Testis (tissue), 3 donors: ENCODE data around the gene SLC6A9. TPM values are rescaled to one million over a fixed set of nuclear protein-coding genes. Genes with fewer than 3 reads are reported as not detected.

Experiments
- DNase-seq: peaks from one replicate; pipeline ENCODE4 v3.0.0-alpha.2; 2019
- H3K27ac ChIP-seq, 2 donors: fragments of 200-600 bp; sonication (generic); one replicate each; pipeline ENCODE4 v1.5.1; 2019
- H3K27me3 ChIP-seq: fragments of 200-600 bp; sonication (generic); one replicate; pipeline ENCODE4 v1.5.1; 2019
- H3K36me3 ChIP-seq: fragments of 200-600 bp; sonication (generic); one replicate; pipeline ENCODE4 v1.5.1; 2017; ENCODE audit warnings: low read depth; ENCODE audit errors: missing control alignments
- H3K4me1 ChIP-seq: fragments of 200-600 bp; sonication (generic); one replicate; pipeline ENCODE4 v1.5.1; 2019
- H3K4me3 ChIP-seq, 2 donors: fragments of 200-600 bp; sonication (generic); one replicate each; pipeline ENCODE4 v1.5.1; 2017 to 2019
- H3K9me3 ChIP-seq: fragments of 200-600 bp; sonication (generic); one replicate; pipeline ENCODE4 v1.5.1; 2017
- CTCF ChIP-seq, 3 experiments: fragments of 450-650 bp in 2 of 3; fragments of 200-600 bp in 1 of 3; sonication (generic) in 1 of 3; IDR thresholded peaks; one replicate each; pipeline ENCODE4 v1.5.1; 2016 to 2019; ENCODE audit warnings: antibody characterized with exemption in 3 of 3, mild to moderate bottlenecking in 2 of 3, moderate library complexity in 1 of 3
- POLR2A ChIP-seq: fragments of 450-650 bp; IDR thresholded peaks from one replicate; pipeline ENCODE4 v1.6.1; 2017; ENCODE audit warnings: antibody characterized with exemption, mild to moderate bottlenecking, moderate library complexity
- WGBS, 2 donors: methylation state at CpG; one replicate each; pipeline ENCODE4 v1.1.5; 2018; 5-methylcytosine and 5-hydroxymethylcytosine counted together
- intact Hi-C: fragments of 100-400 bp; cut with DNase I; formaldehyde crosslinking; loops from one replicate; pipeline ENCODE4 v1.15.1; 2023; ENCODE audit warnings: low total_unique reads
- polyA plus RNA-seq: library from polyadenylated mRNA; stranded (reverse); fragments of 350-450 nt; fragmentation: Illumina TruSeq; extraction: RNeasy Lipid Tissue Mini Kit (QIAGEN cat#74804); gene quantifications from one replicate; pipeline ENCODE4 v1.2.3, GENCODE V29; 2014; ENCODE audit warnings: low read depth, low replicate concordance; ENCODE audit not compliant: insufficient read depth
- total RNA-seq, 2 donors: library from RNA; depleted of rRNA; stranded (reverse); fragments of >200 nt; gene quantifications; one replicate each; pipeline ENCODE4 v1.2.3, GENCODE V29; 2016

SLC6A9 gene
- total and polyA plus RNA-seq, 3 donors from 2014 or later, result 1.2 to 2.3 (median 1.7) TPM

- no peak for DNase-seq
- intact Hi-C loops, result no loop called here
- H3K27ac ChIP-seq, result no peak overlapping the region
- peaks cover 18% of the 10 kb centered on the region for H3K4me1 ChIP-seq
- no peaks in the 10 kb centered on the region for H3K36me3 ChIP-seq
- no peaks in the 10 kb centered on the region for H3K27me3 ChIP-seq
- WGBS, 2 donors, result 66 to 78% methylated on average over 3 of the region's 3 CpGs
- TF ChIP-seq CTCF (IDR thresholded peaks at IDR 0.05) (no peak), POLR2A (no peak)
- no peak overlapping the region for H3K4me3 ChIP-seq
- H3K9me3 ChIP-seq, result no peaks in the 10 kb centered on the region
Measured at GRCh38 chr1:44071461-44071860, 40.2 kb upstream of the SLC6A9 start.

GRCh38 chr1:44068442-44068921 lies 37.2 kb upstream of the SLC6A9 start:
- H3K9me3 ChIP-seq, result no peaks in the 10 kb centered on the region
- H3K36me3 ChIP-seq, result no peaks in the 10 kb centered on the region
- peak overlapping the region in 1 of 2 donors; percentile 17 for H3K27ac ChIP-seq
- H3K4me1 ChIP-seq, result peaks cover 18% of the 10 kb centered on the region
- H3K27me3 ChIP-seq, result no peaks in the 10 kb centered on the region
- intact Hi-C loops, result no loop called here
- 36 to 100% methylated on average over 1 to 2 of the region's 2 CpGs for WGBS, 2 donors
- no peak overlapping the region for H3K4me3 ChIP-seq
- peak; percentile 47 for DNase-seq
- no peak for TF ChIP-seq POLR2A
- TF ChIP-seq CTCF (IDR thresholded peaks at IDR 0.05), result no peak

GRCh38 chr1:44067266-44068250 lies 36.3 kb upstream of the SLC6A9 start:
- WGBS, 2 donors, result 57 to 63% methylated on average over 6 of the region's 6 CpGs
- Histone ChIP-seq H3K4me3 (no peak overlapping the region), H3K27me3 (no peaks in the 10 kb centered on the region), H3K36me3 (no peaks in the 10 kb centered on the region), H3K9me3 (no peaks in the 10 kb centered on the region), H3K27ac (peak overlapping the region in 1 of 2 donors; percentile 17), H3K4me1 (peaks cover 18% of the 10 kb centered on the region)
- no peak for DNase-seq
- TF ChIP-seq POLR2A, result no peak
- TF ChIP-seq CTCF (IDR thresholded peaks at IDR 0.05), result no peak
- intact Hi-C loops, result no loop called here

- H3K27me3 ChIP-seq, result no peaks in the 10 kb centered on the region
- 78% methylated on average over 5 of the region's 5 CpGs for WGBS, 2 donors
- no peak for DNase-seq
- H3K4me3 ChIP-seq, result no peak overlapping the region
- H3K4me1 ChIP-seq, result peaks cover 4% of the 10 kb centered on the region
- no peaks in the 10 kb centered on the region for H3K9me3 ChIP-seq
- H3K36me3 ChIP-seq, result no peaks in the 10 kb centered on the region
- intact Hi-C loops, result no loop called here
- H3K27ac ChIP-seq, result no peak overlapping the region
- TF ChIP-seq POLR2A (no peak), CTCF (IDR thresholded peaks at IDR 0.05) (no peak)
Measured at GRCh38 chr1:44062656-44063179, 31.5 kb upstream of the SLC6A9 start.
